HepG2 (cell line): ENCODE results near the gene NT5C. TPM values are rescaled to one million over a fixed set of nuclear protein-coding genes. Genes with fewer than 3 reads are reported as not detected.

Source experiments
- ATAC-seq: fragments of 200-7000 bp; cut with Tn5 transposase; 3 replicates; pipeline ENCODE4 v1.9.1; 2020; ENCODE audit warnings: mild to moderate bottlenecking, moderate library complexity
- BruUV-seq: library from RNA; stranded (reverse); fragments of 400-500 nt; replicated peaks from 2 replicates; lab custom pipeline; 2021; lab: Mats Ljungman, UMichigan
- CTCF ChIA-PET: fragments of 300-600 bp; formaldehyde crosslinking; extraction: SDS; loops from one replicate; lab custom pipeline; 2021; ENCODE audit warnings: low total read pairs, inconsistent platforms, low intra/inter-chr PET ratio; lab: Yijun Ruan, JAX
- POLR2A ChIA-PET: fragments of 350-600 bp; sonication (Branson Sonifier 250); formaldehyde crosslinking; loops from one replicate; lab custom pipeline; 2020; ENCODE audit warnings: antibody characterized with exemption, inconsistent platforms; lab: Yijun Ruan, JAX
- DNase-seq: peaks from one replicate; pipeline ENCODE4 v3.0.0-alpha.2; 2015; ENCODE audit warnings: low spot score
- FAIRE-seq: peaks from 3 replicates; lab custom pipeline; 2011; peaks lifted over from hg19 to GRCh38; lab: Jason Lieb, UNC
- H2AFZ ChIP-seq: one replicate; pipeline ENCODE4 v1.6.1; 2011; ENCODE audit warnings: low read length, inconsistent platforms
- H3K27ac ChIP-seq: fragments of 300-600 bp; 3 replicates; pipeline ENCODE4 v1.8.0; 2011; ENCODE audit warnings: mixed run types, mild to moderate bottlenecking, mixed read lengths, low read length, inconsistent platforms; ENCODE audit not compliant: insufficient read depth; ENCODE audit errors: extremely low read length
- H3K27me3 ChIP-seq, 2 experiments: fragments of 200-600 bp in 1 of 2; 2 replicates in 1 of 2; 3 replicates in 1 of 2; pipeline versions ENCODE4 v1.6.0 to v1.8.0; 2011; ENCODE audit warnings: low read length in 2 of 2, mild to moderate bottlenecking in 2 of 2, moderate library complexity in 2 of 2, inconsistent platforms in 1 of 2; ENCODE audit not compliant: insufficient read depth in 2 of 2, control insufficient read depth in 1 of 2
- H3K36me3 ChIP-seq, 2 experiments: fragments of 200-600 bp in 1 of 2; replicated peaks in 1 of 2; 2 replicates in 1 of 2; 3 replicates in 1 of 2; pipeline versions ENCODE4 v1.5.1 to v1.8.0; 2011; ENCODE audit warnings: low read length in 2 of 2, inconsistent platforms in 1 of 2; ENCODE audit not compliant: insufficient read depth in 2 of 2, control insufficient read depth in 1 of 2
- H3K4me1 ChIP-seq: 2 replicates; pipeline ENCODE4 v1.5.1; 2012; ENCODE audit warnings: low read length, inconsistent platforms; ENCODE audit not compliant: insufficient read depth
- H3K4me2 ChIP-seq: 2 replicates; pipeline ENCODE4 v1.6.0; 2011; ENCODE audit warnings: low read depth, low read length, inconsistent platforms
- H3K4me3 ChIP-seq, 3 experiments: fragments of 200-600 bp in 1 of 3; sonication (generic), shearing (Covaris generic) in 1 of 3; replicated peaks in 1 of 3; 2 replicates each; pipeline ENCODE4 v1.5.1; 2011 to 2016; ENCODE audit warnings: low read length in 3 of 3, inconsistent platforms in 2 of 3, low read depth in 2 of 3, mild to moderate bottlenecking in 2 of 3, control low read depth in 1 of 3, mixed read lengths in 1 of 3; ENCODE audit not compliant: insufficient read depth in 1 of 3
- H3K79me2 ChIP-seq: one replicate; pipeline ENCODE4 v1.6.1; 2011; ENCODE audit warnings: low read length, inconsistent platforms; ENCODE audit not compliant: insufficient read depth
- H3K9ac ChIP-seq: 2 replicates; pipeline ENCODE4 v1.6.0; 2011; ENCODE audit warnings: mild to moderate bottlenecking, low read depth, low read length, inconsistent platforms; ENCODE audit not compliant: insufficient read depth
- H3K9me3 ChIP-seq: 2 replicates; pipeline ENCODE4 v1.5.1; 2012; ENCODE audit warnings: mild to moderate bottlenecking, low read length
- H4K20me1 ChIP-seq: 2 replicates; pipeline ENCODE4 v1.6.0; 2011; ENCODE audit warnings: inconsistent platforms, mild to moderate bottlenecking, low read length, moderate library complexity; ENCODE audit not compliant: insufficient read depth
- MED13 ChIP-seq: sonication (generic); formaldehyde crosslinking; IDR thresholded peaks from 2 replicates; pipeline ENCODE4 v1.5.0; 2020; ENCODE audit warnings: missing genetic modification reagents
- POLR2A ChIP-seq, 2 experiments: IDR thresholded peaks; 2 replicates each; pipeline ENCODE4 v1.6.1; 2011; ENCODE audit warnings: low read depth in 2 of 2, low read length in 2 of 2, mild to moderate bottlenecking in 1 of 2, moderate library complexity in 1 of 2; ENCODE audit not compliant: insufficient read depth in 1 of 2
- POLR2G ChIP-seq: fragments of 200-400 bp; formaldehyde crosslinking; IDR thresholded peaks from 2 replicates; pipeline ENCODE4 v1.6.1; 2018; ENCODE audit warnings: mild to moderate bottlenecking, low read depth, low read length, moderate library complexity
- TBL1XR1 ChIP-seq: fragments of 150-350 bp; IDR thresholded peaks from 2 replicates; pipeline ENCODE4 v1.6.1; 2014; ENCODE audit warnings: borderline replicate concordance, low read length; ENCODE audit not compliant: partially characterized antibody
- WGBS: methylation state at CpG from one replicate; pipeline ENCODE4 v1.1.6; 2017; ENCODE audit warnings: low lambda C conversion rate; 5-methylcytosine and 5-hydroxymethylcytosine counted together
- in situ Hi-C: cut with HindIII; loops from 2 replicates; pipeline ENCODE4 v1.10.0; 2017; ENCODE audit warnings: low pct_unique_long_range_greater_than_20kb; ENCODE audit not compliant: extremely low pct_ligation_motif_present
- intact Hi-C: fragments of 100-400 bp; cut with micrococcal nuclease; formaldehyde crosslinking; loops from one replicate; pipeline ENCODE4 v1.10.0; 2022; ENCODE audit not compliant: unreplicated experiment
- polyA plus RNA-seq, 8 experiments: library from polyadenylated mRNA; depleted of rRNA in 3 of 8; stranded (reverse) in 7 of 8; unstranded in 1 of 8; fragments of >200 nt; fragmentation: Illumina TruSeq in 4 of 8; extraction: Trizol in 4 of 8; gene quantifications; 2 replicates each; pipeline versions ENCODE4 v1.2.1 to v1.2.3, GENCODE V29; 2011 to 2016; ENCODE audit warnings: low read depth in 4 of 8, missing spikeins in 1 of 8, mixed read lengths in 1 of 8; ENCODE audit not compliant: insufficient read depth in 1 of 8
- total RNA-seq, 5 experiments: library from RNA; depleted of rRNA; stranded (reverse); fragments of >200 nt; fragmentation: Illumina TruSeq; extraction: Trizol; gene quantifications; 2 replicates each; pipeline ENCODE4 v1.2.3, GENCODE V29; 2016; ENCODE audit warnings: low read depth in 1 of 5

NT5C gene
- total and polyA plus RNA-seq, 2 of the 13 experiments (the other 11 are each of a cell fraction or from before 2014, with no cell fraction given) = 42.8 to 48.6 TPM

GRCh38 chr17:75125984-75126383 lies 5.6 kb downstream of the NT5C start:
- intact Hi-C loops = no loop called here
- DNase-seq = no peak

GRCh38 chr17:75124819-75125162 lies 6.8 kb downstream of the NT5C start:
- intact Hi-C loops = no loop called here
- peaks cover 6 to 13% of the 10 kb centered on the region in 2 experiments; a peak in 4 of 5 replicates for H3K36me3 ChIP-seq
- H3K79me2 ChIP-seq = no peaks in the 10 kb centered on the region
- no peak overlapping the region for H3K4me3 ChIP-seq
- H3K9me3 ChIP-seq = no peaks in the 10 kb centered on the region
- H3K9ac ChIP-seq = no peak overlapping the region
- CTCF ChIA-PET = no interaction called here
- peak; percentile 20 for ATAC-seq
- in situ Hi-C loops = no loop called here
- no peak overlapping the region for H2AFZ ChIP-seq
- TF ChIP-seq POLR2G = 0 out of 2 replicates have a peak, but pooled peaks have one; percentile 2
- no peak for TF ChIP-seq MED13 (CRISPR knock-in tag)
- TF ChIP-seq, all 625 proteins: peak for 1
- Histone ChIP-seq H3K27me3 (no peaks in the 10 kb centered on the region), H3K4me2 (no peak overlapping the region), H3K4me1 (peaks cover 9% of the 10 kb centered on the region; the same call in 1 of the 2 replicates), H4K20me1 (no peaks in the 10 kb centered on the region), H3K27ac (no peak overlapping the region)
- POLR2A ChIA-PET = interaction anchor here (0.9 to 1.5 kb wide), 2 partner anchors 74 to 90 kb away, joined by 4 read pairs; no protein-coding TSS in a partner anchor
- FAIRE-seq (no peak), DNase-seq (no peak)
- WGBS = 100% methylated on average over 1 of the region's 4 CpGs
- BruUV-seq = no TSS peak

More at GRCh38 chr17:75125984-75126383, 5.6 kb downstream of the NT5C start:
- H3K9me3 ChIP-seq = no peaks in the 10 kb centered on the region
- no peak overlapping the region for H2AFZ ChIP-seq
- BruUV-seq = no TSS peak
- ChIA-PET CTCF (no interaction called here), POLR2A (interaction anchor here (0.7 kb wide), 1 partner anchor 37 kb away, joined by 3 read pairs; no protein-coding TSS in a partner anchor)
- no peak for FAIRE-seq
- no peak overlapping the region for H3K4me2 ChIP-seq
- H3K9ac ChIP-seq = no peak overlapping the region
- H3K27me3 ChIP-seq = no peaks in the 10 kb centered on the region
- H3K4me3 ChIP-seq = no peak overlapping the region
- no peak for ATAC-seq
- 75% methylated on average over 3 of the region's 3 CpGs for WGBS
- peaks cover 4% of the 10 kb centered on the region; the same call in 1 of the 2 replicates for H4K20me1 ChIP-seq
- peaks cover 8% of the 10 kb centered on the region for H3K79me2 ChIP-seq
- H3K36me3 ChIP-seq = peaks cover 6 to 18% of the 10 kb centered on the region in 2 experiments; a peak in 4 of 5 replicates
- H3K4me1 ChIP-seq = peaks cover 17% of the 10 kb centered on the region
- TF ChIP-seq TBL1XR1 (no peak), POLR2A (IDR thresholded peaks at IDR 0.05; ENCODE audit: insufficient read depth in 1 of 2, low read depth in 2 of 2, low read length in 2 of 2) (peak in 1 of 2 experiments; percentile 33; a peak in 1 of 4 replicates)
- in situ Hi-C loops = no loop called here
- no peak overlapping the region for H3K27ac ChIP-seq
